ENCODE data around the gene GSTM4. TPM values are rescaled to one million over a fixed set of nuclear protein-coding genes. Genes with fewer than 3 reads are reported as not detected.

Gene GSTM4
- polyA plus RNA-seq, 1 donor from 2014 or later, result 0.71 TPM

GRCh38 chr1:109618661-109619575 lies 37.0 kb upstream of the GSTM4 start:
- H3K27me3 ChIP-seq (ENCODE audit: insufficient read depth, low read depth, low read length), result no peaks in the 10 kb centered on the region
- H3F3A ChIP-seq (ENCODE audit: insufficient read depth, low read length, poor library complexity, severe bottlenecking), result no peaks in the 10 kb centered on the region
- H3K4me2 ChIP-seq (ENCODE audit: low read length), result peak overlapping the region; percentile 97
- H3K4me3 ChIP-seq (ENCODE audit: low read length), result peak overlapping the region; percentile 66
- peak overlapping the region; percentile 75 for H2AFZ ChIP-seq (ENCODE audit: low read depth, low read length)
- H3K36me3 ChIP-seq (ENCODE audit: insufficient read depth, low read length), result no peaks in the 10 kb centered on the region
- no peaks in the 10 kb centered on the region for H3K9me2 ChIP-seq (ENCODE audit: insufficient read depth, low read length)
- peak overlapping the region; percentile 86 for H3K9ac ChIP-seq (ENCODE audit: low read length)
- H3K9me3 ChIP-seq (ENCODE audit: low read length), result no peaks in the 10 kb centered on the region
- TF ChIP-seq MXI1 (conservative IDR thresholded peaks at IDR 0.05; ENCODE audit: poor library complexity, severe bottlenecking) (no peak), EP300 (conservative IDR thresholded peaks at IDR 0.05; ENCODE audit: poor library complexity, severe bottlenecking) (no peak), EZH2 (IDR thresholded peaks at IDR 0.05; ENCODE audit: borderline replicate concordance, insufficient read depth, low read length, poor library complexity, severe bottlenecking) (no peak), SMC3 (conservative IDR thresholded peaks at IDR 0.05; ENCODE audit: poor library complexity) (no peak), TAF1 (IDR thresholded peaks at IDR 0.05; ENCODE audit: low read depth) (no peak), POLR2AphosphoS5 (IDR thresholded peaks at IDR 0.05) (no peak), RAD21 (conservative IDR thresholded peaks at IDR 0.05) (no peak), CTCF (IDR thresholded peaks at IDR 0.05; ENCODE audit: poor library complexity, severe bottlenecking) (no peak), REST (IDR thresholded peaks at IDR 0.05; ENCODE audit: borderline replicate concordance) (no peak)
- peaks cover 35% of the 10 kb centered on the region for H3K79me2 ChIP-seq (replicated peaks; ENCODE audit: insufficient read depth, low read length)
- no peak overlapping the region for H3K27ac ChIP-seq (ENCODE audit: low read length)
- H4K20me1 ChIP-seq (ENCODE audit: insufficient read depth), result no peaks in the 10 kb centered on the region

- no peaks in the 10 kb centered on the region for H3K9me2 ChIP-seq (ENCODE audit: insufficient read depth, low read length)
- peak within 1 kb of the TSS; percentile 66 for H3K4me3 ChIP-seq (ENCODE audit: low read length)
- peak within 1 kb of the TSS; percentile 86 for H3K9ac ChIP-seq (ENCODE audit: low read length)
- H3K4me2 ChIP-seq (ENCODE audit: low read length), result peak within 1 kb of the TSS; percentile 97
- no peaks in the 10 kb centered on the region for H4K20me1 ChIP-seq (ENCODE audit: insufficient read depth)
- H3K79me2 ChIP-seq (replicated peaks; ENCODE audit: insufficient read depth, low read length), result peaks cover 38% of the 10 kb centered on the region
- TF ChIP-seq TAF1 (IDR thresholded peaks at IDR 0.05; ENCODE audit: low read depth), result peak; percentile 26
- peak; percentile 83 for TF ChIP-seq MXI1 (conservative IDR thresholded peaks at IDR 0.05; ENCODE audit: poor library complexity, severe bottlenecking)
- TF ChIP-seq RAD21 (conservative IDR thresholded peaks at IDR 0.05), result no peak
- no peak for TF ChIP-seq EZH2 (IDR thresholded peaks at IDR 0.05; ENCODE audit: borderline replicate concordance, insufficient read depth, low read length, poor library complexity, severe bottlenecking)
- no peak for TF ChIP-seq CTCF (IDR thresholded peaks at IDR 0.05; ENCODE audit: poor library complexity, severe bottlenecking)
- TF ChIP-seq SMC3 (conservative IDR thresholded peaks at IDR 0.05; ENCODE audit: poor library complexity), result peak; percentile 6
- H3F3A ChIP-seq (ENCODE audit: insufficient read depth, low read length, poor library complexity, severe bottlenecking), result no peaks in the 10 kb centered on the region
- H3K27me3 ChIP-seq (ENCODE audit: insufficient read depth, low read depth, low read length), result no peaks in the 10 kb centered on the region
- no peaks in the 10 kb centered on the region for H3K36me3 ChIP-seq (ENCODE audit: insufficient read depth, low read length)
- no peaks in the 10 kb centered on the region for H3K9me3 ChIP-seq (ENCODE audit: low read length)
- H2AFZ ChIP-seq (ENCODE audit: low read depth, low read length), result peak within 1 kb of the TSS; percentile 75
- H3K27ac ChIP-seq (ENCODE audit: low read length), result peak within 1 kb of the TSS; percentile 94
These were observed 36.1 kb upstream of the GSTM4 start, which contains the start of the genes AMPD2 and GNAT2 for GRCh38 chr1:109619576-109620400. Gene AMPD2 (plus strand): TSS chr1:109619837. CDS start chr1:109621176, 1,339 bp downstream. Gene GNAT2 (minus strand): TSS chr1:109619616. CDS start chr1:109612870, 6,746 bp downstream.
